Activated naive CD4-positive, alpha-beta T cell treated with anti-CD3 and anti-CD28 coated beads, Interleukin-2, amount 10 ng/mL, durations not matched to agents 7 days and 5 days (primary cell): Measurements from ENCODE around the gene MTAP.

ENCODE experiments used
- CTCF ChIA-PET: fragments of 350-600 bp; sonication (Branson Sonifier 250); formaldehyde crosslinking; loops from one replicate; lab custom pipeline; 2021; ENCODE audit warnings: antibody characterized with exemption; lab: Charles Lee
- DNase-seq: peaks from one replicate; pipeline ENCODE4 v3.0.0-alpha.2; 2020
- H3K27ac Mint-ChIP-seq: one replicate; pipeline ENCODE4 v1.8.0; 2021; ENCODE audit warnings: mild to moderate bottlenecking, moderate library complexity, mixed read lengths
- H3K27me3 Mint-ChIP-seq: one replicate; pipeline ENCODE4 v1.8.0; 2021; ENCODE audit warnings: mild to moderate bottlenecking, mixed read lengths
- H3K36me3 Mint-ChIP-seq: one replicate; pipeline ENCODE4 v1.8.0; 2021; ENCODE audit warnings: mixed read lengths
- H3K4me1 Mint-ChIP-seq: one replicate; pipeline ENCODE4 v1.8.0; 2021; ENCODE audit warnings: mixed read lengths
- H3K4me3 Mint-ChIP-seq: one replicate; pipeline ENCODE4 v1.8.0; 2021; ENCODE audit warnings: mild to moderate bottlenecking, moderate library complexity, mixed read lengths
- H3K9me3 Mint-ChIP-seq: one replicate; pipeline ENCODE4 v1.8.0; 2021; ENCODE audit warnings: mixed read lengths

MTAP gene

DNA sequence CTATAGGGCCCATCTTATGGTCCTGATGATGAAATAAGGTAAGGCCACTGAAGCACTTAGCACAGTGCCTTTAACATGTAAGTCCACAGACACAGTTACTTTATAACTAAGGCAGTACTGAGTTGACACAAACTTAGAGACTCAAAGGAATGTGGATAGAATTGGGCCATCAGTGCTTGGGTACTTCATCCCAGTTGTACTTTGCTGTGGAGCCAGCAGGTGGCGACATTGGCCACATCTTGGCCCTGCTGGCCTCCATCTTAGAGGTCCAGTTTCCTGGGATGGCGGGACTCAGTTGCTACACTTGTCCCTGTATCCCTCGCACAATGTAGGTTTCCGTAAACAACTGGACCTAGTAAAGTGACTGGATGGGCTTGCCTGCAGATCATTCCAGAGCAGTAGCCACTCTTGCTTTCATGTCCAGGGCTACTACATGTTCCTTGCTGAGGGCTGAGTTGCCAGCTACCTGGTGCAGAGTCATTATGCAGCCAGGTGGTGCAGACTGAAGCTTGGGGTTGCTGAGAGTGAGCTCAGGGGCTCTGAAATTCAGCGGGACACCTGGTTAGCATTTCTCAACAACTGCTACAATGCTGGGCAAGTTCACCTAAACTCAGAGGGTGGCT, 10.6 kb downstream of the MTAP start:
- Mint-ChIP-seq H3K27me3 (no peaks in the 10 kb centered on the region), H3K9me3 (no peaks in the 10 kb centered on the region), H3K27ac (peak overlapping the region; percentile 44), H3K36me3 (peaks cover 44% of the 10 kb centered on the region), H3K4me3 (no peak overlapping the region), H3K4me1 (peaks cover 16% of the 10 kb centered on the region)
- DNase-seq, result peak; percentile 74
- CTCF ChIA-PET, result interaction anchor here (0.7 to 4.1 kb wide), 26 partner anchors 8 to 639 kb away, joined by 3 to 59 read pairs (median 5); partner anchors contain the start of genes CDKN2A, CDKN2B and CDKN2B-AS1

DNA sequence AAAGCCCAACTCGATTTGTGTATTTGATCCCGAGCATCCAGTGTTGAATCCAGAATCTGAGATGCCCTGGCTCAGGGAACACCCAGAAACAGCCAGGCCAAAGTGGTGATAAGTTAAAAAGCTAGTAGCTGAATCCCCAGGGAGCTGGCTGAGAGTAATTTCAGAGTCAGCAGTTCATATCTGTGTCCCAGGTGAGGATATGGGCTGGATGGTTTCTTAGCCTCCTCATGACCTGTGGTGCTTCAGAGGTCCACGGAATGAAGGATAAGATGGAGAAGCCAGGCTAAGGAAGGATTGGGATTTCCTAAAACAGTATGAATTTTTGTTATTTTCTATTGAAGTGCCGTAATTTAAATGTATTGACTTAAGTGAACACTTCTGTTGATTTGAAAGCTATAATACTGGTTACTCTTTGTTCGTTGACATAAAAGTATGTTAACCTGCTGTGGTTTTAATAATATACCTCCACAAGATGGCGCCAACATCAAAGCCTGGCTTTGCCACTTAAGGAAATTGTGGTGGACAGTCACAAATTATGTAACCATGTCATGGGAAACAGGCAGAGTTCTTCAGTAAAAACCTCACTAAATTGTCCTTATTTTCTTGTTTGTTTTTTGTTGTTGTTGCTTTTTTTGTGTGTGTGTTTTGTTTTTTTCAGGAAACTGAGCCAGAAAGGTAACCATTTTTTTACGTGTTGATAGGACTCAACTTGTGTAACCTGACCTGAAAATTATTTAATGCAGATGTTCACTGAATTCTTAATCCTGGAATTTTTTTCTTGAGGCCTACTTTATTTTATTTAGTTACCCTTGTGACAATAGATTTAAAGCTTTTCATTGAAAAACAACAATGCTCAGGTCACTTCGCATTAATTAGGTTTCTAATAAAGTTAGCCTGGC, 11.4 kb downstream of the MTAP start:
- Mint-ChIP-seq H3K4me3 (no peak overlapping the region), H3K36me3 (peaks cover 46% of the 10 kb centered on the region), H3K9me3 (no peaks in the 10 kb centered on the region), H3K27ac (peak overlapping the region; percentile 44), H3K27me3 (no peaks in the 10 kb centered on the region), H3K4me1 (peaks cover 16% of the 10 kb centered on the region)
- CTCF ChIA-PET, result interaction anchor here (0.7 to 4.1 kb wide), 25 partner anchors 8 to 639 kb away, joined by 3 to 59 read pairs (median 4); partner anchors contain the start of genes CDKN2B and CDKN2B-AS1
- peak; percentile 72 for DNase-seq

DNA sequence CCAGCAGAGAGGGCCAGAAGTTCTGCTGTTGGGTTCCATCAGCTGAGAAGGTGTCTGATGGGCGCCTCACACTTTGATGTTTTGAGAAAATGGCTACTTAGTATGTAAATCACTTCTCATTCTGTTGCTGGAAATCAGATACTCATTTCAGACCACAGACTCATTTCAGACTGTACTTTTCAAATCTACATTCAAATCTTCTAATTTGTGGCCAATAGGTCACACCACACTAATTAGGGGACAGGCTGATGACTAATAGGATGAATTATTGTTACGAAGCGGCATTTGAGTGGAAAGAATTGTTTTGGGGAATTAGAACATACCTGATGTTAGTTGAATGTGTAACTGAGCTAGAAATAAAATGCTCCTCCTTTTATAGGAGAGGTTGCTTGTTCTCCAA, 13.2 kb downstream of the MTAP start:
- Mint-ChIP-seq H3K36me3 (peaks cover 51% of the 10 kb centered on the region), H3K27me3 (no peaks in the 10 kb centered on the region), H3K4me3 (no peak overlapping the region), H3K27ac (no peak overlapping the region), H3K9me3 (peaks cover 2% of the 10 kb centered on the region), H3K4me1 (peaks cover 19% of the 10 kb centered on the region)
- CTCF ChIA-PET, result no interaction called here
- DNase-seq, result no peak

DNA sequence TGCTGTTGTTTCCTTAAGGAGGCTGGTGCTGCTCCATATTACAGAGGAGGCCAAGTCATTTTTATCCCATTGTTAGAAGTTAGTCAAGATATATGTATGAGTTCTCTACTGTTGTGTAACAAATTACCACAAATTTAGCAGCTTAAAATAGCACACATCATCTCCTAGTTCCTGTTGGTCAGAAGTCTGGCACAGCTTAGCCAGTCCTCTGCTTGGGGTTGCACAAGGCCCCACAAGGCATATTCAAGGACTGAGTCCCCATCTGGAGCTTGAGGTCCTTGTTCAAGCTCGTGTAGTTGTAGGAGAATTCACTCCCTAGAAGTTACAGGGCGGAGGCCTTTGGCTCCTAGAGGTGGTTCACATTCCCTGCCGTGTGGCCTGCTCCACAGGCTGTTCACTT, 14.7 kb downstream of the MTAP start:
- Mint-ChIP-seq H3K27ac (no peak overlapping the region), H3K36me3 (peaks cover 57% of the 10 kb centered on the region), H3K27me3 (no peaks in the 10 kb centered on the region), H3K9me3 (peaks cover 2% of the 10 kb centered on the region), H3K4me3 (no peak overlapping the region), H3K4me1 (peaks cover 19% of the 10 kb centered on the region)
- DNase-seq, result no peak
- CTCF ChIA-PET, result interaction anchor here (1.2 to 3.1 kb wide), 5 partner anchors 102 to 422 kb away, joined by 3 to 17 read pairs (median 4); partner anchors contain the start of gene CDKN2B

DNA sequence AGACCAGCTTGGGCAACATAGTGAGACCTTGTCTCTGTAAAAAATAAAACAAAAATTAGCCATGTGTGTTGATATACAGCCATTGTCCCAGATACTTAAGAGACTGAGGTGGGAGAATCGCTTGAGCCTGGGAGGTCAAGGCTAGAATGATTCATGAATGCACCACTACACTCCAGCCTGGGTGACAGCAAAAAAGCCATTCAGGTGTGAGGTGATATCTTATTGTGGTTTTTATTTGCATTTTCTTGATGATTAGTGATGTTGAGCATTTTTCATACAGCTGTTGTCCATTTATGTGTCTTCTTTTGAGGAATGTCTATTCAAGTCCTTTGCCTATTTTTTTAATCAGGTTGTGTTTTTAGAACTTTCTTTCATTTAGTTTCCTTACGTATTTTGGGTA, 23.2 kb downstream of the MTAP start:
- Mint-ChIP-seq H3K4me3 (no peak overlapping the region), H3K36me3 (peaks cover 80% of the 10 kb centered on the region), H3K9me3 (peaks cover 5% of the 10 kb centered on the region), H3K4me1 (peaks cover 13% of the 10 kb centered on the region), H3K27ac (no peak overlapping the region), H3K27me3 (no peaks in the 10 kb centered on the region)
- CTCF ChIA-PET, result no interaction called here
- DNase-seq, result no peak

DNA sequence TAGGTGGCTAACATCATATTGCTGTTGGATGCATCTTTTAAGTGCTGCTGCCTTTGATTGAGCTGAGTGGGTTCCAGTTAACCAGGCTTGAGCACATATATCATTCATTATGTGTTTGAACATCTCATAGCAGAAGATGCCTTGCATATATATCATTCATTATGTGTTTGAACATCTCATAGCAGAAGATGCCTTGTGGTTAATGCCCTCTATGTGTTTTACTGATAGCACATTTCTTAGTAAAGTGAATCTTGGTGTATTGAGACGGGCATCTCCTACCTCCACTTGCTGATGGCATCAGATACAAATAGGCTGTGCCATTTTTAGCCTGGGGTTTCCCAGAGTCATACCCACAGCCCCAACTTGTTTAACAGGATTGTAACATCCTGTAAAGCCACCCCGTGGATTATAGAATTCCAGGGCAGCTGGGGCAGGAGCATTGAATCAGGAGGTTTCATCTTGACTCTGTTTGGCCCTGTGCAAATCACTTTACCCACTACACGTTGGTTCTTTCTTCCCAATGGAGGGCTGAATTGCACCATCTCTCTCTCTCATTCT, 26.5 kb downstream of the MTAP start:
- Mint-ChIP-seq H3K27ac (no peak overlapping the region), H3K4me1 (peaks cover 26% of the 10 kb centered on the region), H3K27me3 (no peaks in the 10 kb centered on the region), H3K36me3 (peaks cover 75% of the 10 kb centered on the region), H3K4me3 (no peak overlapping the region), H3K9me3 (peaks cover 2% of the 10 kb centered on the region)
- CTCF ChIA-PET, result no interaction called here
- DNase-seq, result no peak

DNA sequence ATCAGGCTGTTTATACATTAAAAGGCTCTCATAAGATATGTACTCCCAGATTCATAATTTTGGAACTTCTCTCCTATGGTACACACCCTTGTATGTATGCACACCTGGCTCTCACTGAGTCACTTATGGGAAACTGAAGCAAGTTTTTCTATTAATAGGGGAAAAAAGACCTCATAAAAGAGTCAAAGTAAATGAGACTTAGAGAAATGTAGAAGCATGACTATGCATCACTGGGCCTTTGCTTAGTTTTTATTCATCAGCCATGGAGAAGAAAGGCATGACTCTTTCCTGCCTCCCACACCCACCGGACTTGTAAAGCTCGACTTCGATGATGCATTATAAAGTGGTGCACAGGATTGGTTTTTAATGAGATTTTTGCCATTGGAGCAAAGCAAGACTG, 28.2 kb downstream of the MTAP start:
- CTCF ChIA-PET, result interaction anchor here (1.1 kb wide), 1 partner anchor 35 kb away, joined by 3 read pairs; no protein-coding TSS in a partner anchor
- Mint-ChIP-seq H3K36me3 (peaks cover 73% of the 10 kb centered on the region), H3K27me3 (no peaks in the 10 kb centered on the region), H3K27ac (no peak overlapping the region), H3K9me3 (no peaks in the 10 kb centered on the region), H3K4me3 (no peak overlapping the region), H3K4me1 (peaks cover 18% of the 10 kb centered on the region)
- DNase-seq, result no peak

DNA sequence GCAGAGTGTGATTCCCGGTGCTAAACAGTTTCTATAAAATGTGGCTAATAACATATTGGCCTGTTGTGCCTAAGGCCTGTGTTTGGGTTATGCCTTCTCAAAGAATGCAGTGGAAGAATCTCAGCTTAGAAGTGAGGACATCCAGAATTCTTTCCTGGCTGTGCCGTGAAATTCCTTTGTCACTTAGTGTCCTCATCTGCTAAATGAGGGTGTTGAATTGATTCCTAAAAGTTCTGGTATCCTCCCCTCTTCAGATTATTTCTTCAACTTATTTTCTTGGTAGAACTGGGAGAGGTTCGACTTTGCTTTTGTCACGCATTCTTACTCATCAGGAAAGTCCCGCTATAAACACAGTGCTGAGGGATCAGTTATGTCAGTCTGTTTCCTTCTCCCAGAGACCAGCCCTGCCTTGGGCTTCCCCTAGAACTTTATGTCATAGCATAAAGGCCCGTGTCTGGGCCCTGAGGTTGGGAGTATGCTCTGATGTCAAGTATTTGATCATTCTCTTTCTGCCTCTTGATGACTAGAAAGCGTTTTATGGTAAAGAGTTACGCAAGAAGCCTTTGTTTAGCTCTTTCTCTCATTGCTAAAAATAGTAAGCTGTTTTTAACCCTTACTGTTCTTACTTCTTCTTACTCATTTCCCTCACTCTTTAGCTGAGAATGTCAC, 29.5 kb downstream of the MTAP start:
- CTCF ChIA-PET, result interaction anchor here (1.1 kb wide), 1 partner anchor 34 kb away, joined by 3 read pairs; no protein-coding TSS in a partner anchor
- DNase-seq, result no peak
- H3K4me3 Mint-ChIP-seq, result no peak overlapping the region
- H3K27me3 Mint-ChIP-seq, result no peaks in the 10 kb centered on the region
- H3K27ac Mint-ChIP-seq, result no peak overlapping the region
- peaks cover 18% of the 10 kb centered on the region for H3K4me1 Mint-ChIP-seq
- H3K9me3 Mint-ChIP-seq, result no peaks in the 10 kb centered on the region
- peaks cover 76% of the 10 kb centered on the region for H3K36me3 Mint-ChIP-seq

DNA sequence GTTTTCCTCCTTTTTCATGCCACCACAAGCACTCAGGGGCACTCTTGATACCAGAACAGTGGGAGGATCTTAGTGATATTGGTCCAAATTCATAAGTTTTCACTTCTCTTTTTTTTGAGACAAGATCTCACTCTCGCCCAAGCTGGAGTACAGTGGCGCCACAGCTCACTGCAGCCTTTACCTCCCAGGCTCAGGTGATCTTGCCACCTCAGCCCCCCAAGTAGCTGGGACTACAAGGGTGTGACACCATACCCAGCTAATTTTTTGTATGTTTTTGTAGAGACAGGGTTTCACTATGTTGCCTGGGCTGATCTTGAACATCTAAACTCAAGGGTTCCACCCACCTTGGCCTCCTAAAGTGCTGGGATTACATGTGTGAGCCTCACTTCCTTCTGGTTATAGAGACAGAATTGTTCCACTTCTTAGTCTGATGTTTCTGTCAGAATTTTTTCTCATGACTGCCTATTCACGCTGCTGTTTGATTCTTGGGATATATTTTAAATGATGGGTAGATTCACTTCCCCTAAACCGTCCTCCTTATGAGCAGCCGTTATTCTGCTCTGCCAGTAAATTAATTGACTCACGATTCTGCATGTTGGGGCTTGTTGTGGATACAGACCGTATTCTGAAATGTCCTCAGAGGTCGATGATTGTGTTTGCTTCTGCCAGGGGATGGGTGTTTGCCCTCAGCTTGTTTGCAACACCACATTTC, 30.8 kb downstream of the MTAP start:
- Mint-ChIP-seq H3K36me3 (peaks cover 77% of the 10 kb centered on the region), H3K4me1 (peaks cover 18% of the 10 kb centered on the region), H3K9me3 (no peaks in the 10 kb centered on the region), H3K4me3 (no peak overlapping the region), H3K27ac (no peak overlapping the region), H3K27me3 (no peaks in the 10 kb centered on the region)
- CTCF ChIA-PET, result no interaction called here
- DNase-seq, result no peak

DNA sequence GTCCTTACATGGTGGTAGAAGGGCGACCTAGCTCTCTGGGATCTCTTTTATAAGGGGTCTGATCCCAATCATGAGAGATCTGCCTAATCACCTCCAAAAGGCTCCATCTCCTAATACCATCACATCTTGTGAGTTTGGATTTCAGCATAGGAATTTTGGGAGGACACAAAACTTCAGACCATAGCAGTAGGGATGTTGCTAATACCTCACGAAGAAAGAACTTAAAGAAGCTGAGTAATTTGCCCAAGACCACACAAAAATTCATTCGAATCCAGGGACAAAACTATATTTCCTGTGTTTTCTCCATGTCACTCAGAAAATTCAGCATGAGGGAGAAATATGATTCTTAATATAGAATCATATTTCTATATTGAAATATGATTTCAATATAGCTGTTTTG, 32.7 kb downstream of the MTAP start:
- no peak for DNase-seq
- no peak overlapping the region for H3K27ac Mint-ChIP-seq
- H3K4me1 Mint-ChIP-seq, result peaks cover 18% of the 10 kb centered on the region
- CTCF ChIA-PET, result interaction anchor here (0.6 to 1.2 kb wide), 2 partner anchors 173 to 309 kb away, joined by 3 to 4 read pairs; partner anchors contain the start of gene CDKN2B
- no peaks in the 10 kb centered on the region for H3K9me3 Mint-ChIP-seq
- peaks cover 85% of the 10 kb centered on the region for H3K36me3 Mint-ChIP-seq
- H3K4me3 Mint-ChIP-seq, result no peak overlapping the region
- no peaks in the 10 kb centered on the region for H3K27me3 Mint-ChIP-seq

DNA sequence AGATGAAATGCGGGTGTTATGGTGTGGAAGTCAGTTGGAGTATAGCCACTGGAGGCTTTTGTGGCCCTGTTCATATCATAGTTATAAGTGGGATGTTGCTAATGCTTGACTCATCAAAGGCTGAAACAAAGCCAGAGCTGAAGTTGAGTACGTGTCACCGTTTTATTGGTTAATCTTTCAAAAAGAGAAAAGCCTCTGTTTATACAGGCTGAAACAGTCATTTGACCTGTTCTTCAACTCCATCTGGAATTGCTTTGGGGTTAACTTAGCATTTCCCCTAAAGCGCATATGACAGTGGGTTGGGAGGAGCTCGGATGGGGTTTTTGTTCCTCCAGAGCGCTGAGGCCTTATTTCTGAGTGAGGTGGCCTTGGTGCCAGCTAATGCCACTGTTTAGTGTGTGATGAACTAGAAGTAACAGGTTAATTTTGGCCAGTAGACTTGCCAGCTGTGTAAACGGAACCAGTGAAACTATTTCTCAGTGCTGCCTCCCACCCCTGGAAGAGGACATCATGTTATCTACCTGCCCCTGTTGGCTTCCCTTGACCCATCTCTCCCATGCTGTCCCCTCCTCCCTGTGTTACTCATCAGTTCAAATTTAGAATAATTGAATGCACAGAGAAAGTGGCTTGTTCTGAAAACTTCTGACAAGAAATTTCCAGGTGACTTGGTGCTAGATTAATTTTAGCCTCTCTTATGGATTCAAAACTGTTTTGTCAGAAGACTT, 34.2 kb downstream of the MTAP start:
- Mint-ChIP-seq H3K36me3 (peaks cover 86% of the 10 kb centered on the region), H3K27me3 (no peaks in the 10 kb centered on the region), H3K4me3 (no peak overlapping the region), H3K9me3 (no peaks in the 10 kb centered on the region), H3K27ac (no peak overlapping the region), H3K4me1 (peaks cover 12% of the 10 kb centered on the region)
- CTCF ChIA-PET, result no interaction called here
- DNase-seq, result no peak

DNA sequence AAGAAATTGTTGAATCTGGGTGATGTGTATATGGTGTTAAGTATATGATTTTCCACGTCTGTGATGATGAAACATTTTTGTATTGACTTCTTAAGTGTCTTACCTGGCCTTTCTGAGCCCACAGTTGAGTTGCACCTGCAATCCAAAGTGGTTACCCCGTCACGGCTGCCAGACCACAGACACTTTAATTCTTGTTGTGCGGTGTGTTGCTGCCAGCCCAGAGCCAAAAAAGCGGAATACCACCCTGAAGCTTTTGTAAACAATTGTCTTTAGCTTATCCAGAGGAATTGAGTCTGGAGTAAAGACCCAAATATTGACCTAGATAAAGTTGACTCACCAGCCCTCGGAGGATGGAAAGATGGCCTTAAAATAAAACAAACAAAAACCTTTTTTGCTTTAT, 35.1 kb downstream of the MTAP start:
- peaks cover 3% of the 10 kb centered on the region for H3K4me1 Mint-ChIP-seq
- peaks cover 91% of the 10 kb centered on the region for H3K36me3 Mint-ChIP-seq
- no peak overlapping the region for H3K4me3 Mint-ChIP-seq
- no peaks in the 10 kb centered on the region for H3K9me3 Mint-ChIP-seq
- DNase-seq, result no peak
- H3K27ac Mint-ChIP-seq, result no peak overlapping the region
- CTCF ChIA-PET, result no interaction called here
- no peaks in the 10 kb centered on the region for H3K27me3 Mint-ChIP-seq

DNA sequence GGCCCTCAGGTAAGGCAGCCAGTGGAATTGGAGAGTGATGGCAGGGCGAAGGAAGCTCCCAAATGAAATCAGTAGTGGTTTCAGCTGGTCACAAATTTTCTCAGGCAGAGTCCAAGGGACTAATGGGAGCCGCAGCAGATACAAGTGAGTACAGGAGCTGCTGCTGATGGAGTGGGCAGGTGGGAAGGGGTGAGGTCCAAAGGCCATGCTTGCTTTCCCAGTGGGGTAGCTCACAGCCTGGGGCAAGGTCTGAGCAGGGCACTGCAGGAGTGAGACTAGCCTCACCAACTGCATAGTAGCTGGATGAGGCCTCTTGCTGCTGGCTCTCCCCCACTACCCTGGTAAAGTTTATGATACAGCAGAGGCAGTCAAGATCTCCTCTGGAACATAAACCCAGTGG, 38.2 kb downstream of the MTAP start:
- H3K27ac Mint-ChIP-seq, result no peak overlapping the region
- H3K4me3 Mint-ChIP-seq, result no peak overlapping the region
- H3K27me3 Mint-ChIP-seq, result no peaks in the 10 kb centered on the region
- H3K4me1 Mint-ChIP-seq, result no peaks in the 10 kb centered on the region
- H3K9me3 Mint-ChIP-seq, result peaks cover 20% of the 10 kb centered on the region
- no peak for DNase-seq
- CTCF ChIA-PET, result no interaction called here
- peaks cover 81% of the 10 kb centered on the region for H3K36me3 Mint-ChIP-seq
